GM12878 (cell line): Measurements from ENCODE around the gene MAP6D1. TPM values are rescaled to one million over a fixed set of nuclear protein-coding genes. Genes with fewer than 3 reads are reported as not detected.

Experiments used
- ATAC-seq: fragments of 200-7000 bp; cut with Tn5 transposase; 3 replicates; pipeline ENCODE4 v1.9.1; 2020; ENCODE audit warnings: mild to moderate bottlenecking, moderate library complexity
- BruUV-seq: library from RNA; stranded (reverse); fragments of 400-500 nt; replicated peaks from 2 replicates; lab custom pipeline; 2021; lab: Mats Ljungman, UMichigan
- CTCF ChIA-PET: fragments of 300-600 bp; sonication (Branson Sonifier 250); formaldehyde crosslinking; extraction: SDS; loops from one replicate; lab custom pipeline; 2021; ENCODE audit warnings: inconsistent platforms; lab: Yijun Ruan, JAX
- POLR2A ChIA-PET: fragments of 350-600 bp; formaldehyde crosslinking; extraction: SDS; loops from one replicate; lab custom pipeline; 2021; ENCODE audit warnings: inconsistent platforms; lab: Charles Lee
- RAD21 ChIA-PET: fragments of 300-600 bp; sonication (Branson Sonifier 250); formaldehyde crosslinking; loops from one replicate; lab custom pipeline; 2023; ENCODE audit warnings: antibody characterized with exemption; ENCODE audit not compliant: unreplicated experiment; lab: Charles Lee
- SMC1A ChIA-PET: fragments of 300-600 bp; sonication (Branson Sonifier 250); formaldehyde crosslinking; loops from one replicate; lab custom pipeline; 2023; ENCODE audit not compliant: unreplicated experiment, uncharacterized antibody; lab: Charles Lee
- DNase-seq: peaks from one replicate; pipeline ENCODE4 v3.0.0-alpha.2; 2011; ENCODE audit warnings: low read depth, low spot score
- FAIRE-seq: peaks from 3 replicates; lab custom pipeline; 2011; peaks lifted over from hg19 to GRCh38; lab: Jason Lieb, UNC
- H2AFZ ChIP-seq: 2 replicates; pipeline ENCODE4 v1.6.0; 2011; ENCODE audit warnings: low read depth, low read length, control low read depth; ENCODE audit not compliant: control insufficient read depth
- H3K27ac ChIP-seq: 2 replicates; pipeline ENCODE4 v1.5.1; 2011; ENCODE audit warnings: control low read depth; ENCODE audit not compliant: control insufficient read depth, insufficient read depth
- H3K27me3 ChIP-seq, 2 experiments: replicated peaks in 1 of 2; 2 replicates each; pipeline versions ENCODE4 v1.6.0 to v1.6.1; 2011; ENCODE audit warnings: low read length in 1 of 2; ENCODE audit not compliant: control insufficient read depth in 2 of 2, insufficient read depth in 2 of 2
- H3K36me3 ChIP-seq, 2 experiments: 2 replicates each; pipeline ENCODE4 v1.5.1; 2011; ENCODE audit warnings: low read length in 1 of 2; ENCODE audit not compliant: control insufficient read depth in 2 of 2, insufficient read depth in 2 of 2
- H3K4me1 ChIP-seq: 2 replicates; pipeline ENCODE4 v1.6.1; 2011; ENCODE audit warnings: mild to moderate bottlenecking, low read length, moderate library complexity, mixed read lengths; ENCODE audit not compliant: control insufficient read depth, insufficient read depth
- H3K4me2 ChIP-seq: 2 replicates; pipeline ENCODE4 v1.6.0; 2011; ENCODE audit warnings: control low read depth; ENCODE audit not compliant: control insufficient read depth, insufficient read depth
- H3K4me3 ChIP-seq: fragments of 200-600 bp; sonication (generic); 2 replicates; pipeline ENCODE4 v1.5.1; 2016
- H3K79me2 ChIP-seq: 2 replicates; pipeline ENCODE4 v1.6.0; 2011; ENCODE audit warnings: low read length; ENCODE audit not compliant: control insufficient read depth, insufficient read depth
- H3K9ac ChIP-seq: 2 replicates; pipeline ENCODE4 v1.8.0; 2011; ENCODE audit warnings: low read length, control low read depth, mixed read lengths; ENCODE audit not compliant: control insufficient read depth, insufficient read depth
- H3K9me3 ChIP-seq: replicated peaks from 3 replicates; pipeline ENCODE4 v1.5.1; 2011; ENCODE audit warnings: mild to moderate bottlenecking, low read length; ENCODE audit not compliant: control insufficient read depth, insufficient read depth
- H4K20me1 ChIP-seq: 2 replicates; pipeline ENCODE4 v1.6.0; 2011; ENCODE audit not compliant: control insufficient read depth, insufficient read depth
- BCL11A ChIP-seq: IDR thresholded peaks from 2 replicates; pipeline ENCODE4 v1.6.1; 2011; ENCODE audit warnings: low read depth, low read length
- BHLHE40 ChIP-seq, 2 experiments: fragments of 450-650 bp in 1 of 2; IDR thresholded peaks; 2 replicates each; pipeline ENCODE4 v1.6.1; 2011 to 2017; ENCODE audit warnings: low read depth in 2 of 2, borderline replicate concordance in 1 of 2, improper control_type of control experiment in 1 of 2, low read length in 1 of 2, mild to moderate bottlenecking in 1 of 2
- MYB ChIP-seq: fragments of 150-350 bp; IDR thresholded peaks from 2 replicates; pipeline ENCODE4 v1.6.1; 2014; ENCODE audit warnings: mild to moderate bottlenecking, low read depth, low read length, borderline replicate concordance
- RFX5 ChIP-seq: IDR thresholded peaks from 2 replicates; pipeline ENCODE4 v1.6.1; 2011; ENCODE audit warnings: low read depth, low read length, improper control_type of control experiment
- SIN3A ChIP-seq: IDR thresholded peaks from 2 replicates; pipeline ENCODE4 v1.6.1; 2012; ENCODE audit warnings: low read depth, low read length, improper control_type of control experiment
- ZNF217 ChIP-seq: fragments of 450-650 bp; IDR thresholded peaks from 2 replicates; pipeline ENCODE4 v1.6.1; 2017; ENCODE audit warnings: antibody characterized with exemption, mild to moderate bottlenecking
- ZSCAN29 ChIP-seq: fragments of 450-650 bp; IDR thresholded peaks from 2 replicates; pipeline ENCODE4 v1.6.1; 2017; ENCODE audit warnings: mild to moderate bottlenecking, moderate library complexity
- WGBS: methylation state at CpG from one replicate; pipeline ENCODE4 v1.1.6; 2016; ENCODE audit warnings: low lambda C conversion rate; ENCODE audit not compliant: insufficient replicate concordance, insufficient coverage; ENCODE audit errors: missing lambda C conversion rate; 5-methylcytosine and 5-hydroxymethylcytosine counted together
- in situ Hi-C: fragments of 300-500 bp; cut with MboI; formaldehyde crosslinking; loops from 9 replicates; pipeline ENCODE4 v1.14.3; 2018; ENCODE audit warnings: mixed read lengths
- intact Hi-C: fragments of 100-400 bp; cut with micrococcal nuclease; formaldehyde crosslinking; loops from one replicate; pipeline ENCODE4 v1.14.2; 2022; ENCODE audit not compliant: unreplicated experiment
- polyA plus RNA-seq, 11 experiments: library from polyadenylated mRNA; depleted of rRNA in 4 of 11; unstranded in 6 of 11; stranded (reverse) in 5 of 11; fragments of >200 nt; fragmentation: Nextera tagmentation in 4 of 11; fragmentation: Illumina TruSeq in 1 of 11; extraction: Ambion mirVana in 4 of 11; extraction: Trizol in 1 of 11; gene quantifications; 1 replicate in 1 of 11; 2 replicates in 10 of 11; pipeline versions ENCODE4 v1.2.1 to v1.2.3, GENCODE V29; 2011 to 2016; ENCODE audit warnings: inconsistent platforms in 2 of 11, missing spikeins in 2 of 11, low read depth in 1 of 11
- total RNA-seq, 4 experiments: library from RNA; depleted of rRNA in 3 of 4; stranded (reverse); fragments of >200 nt in 3 of 4; fragmentation: Illumina TruSeq in 1 of 4; extraction: Trizol in 1 of 4; gene quantifications; 2 replicates each; pipeline versions ENCODE4 v1.2.1 to v1.2.3, GENCODE V29; 2013 to 2021
- TF ChIP-seq, protein P1 (sequence below): fragments of 450-650 bp; IDR thresholded peaks from 2 replicates; pipeline ENCODE4 v1.6.1; 2017; ENCODE audit warnings: antibody characterized with exemption, mild to moderate bottlenecking, moderate library complexity
- TF ChIP-seq, protein P2 (sequence below): IDR thresholded peaks from 2 replicates; pipeline ENCODE4 v1.6.1; 2012; ENCODE audit warnings: low read depth, low read length, improper control_type of control experiment

Gene MAP6D1
- total and polyA plus RNA-seq, 10 of the 15 experiments (the other 5 are each of a cell fraction or from before 2014, with no cell fraction given) = 0.50 to 2.2 (median 1.2) TPM; not detected in 3

DNA sequence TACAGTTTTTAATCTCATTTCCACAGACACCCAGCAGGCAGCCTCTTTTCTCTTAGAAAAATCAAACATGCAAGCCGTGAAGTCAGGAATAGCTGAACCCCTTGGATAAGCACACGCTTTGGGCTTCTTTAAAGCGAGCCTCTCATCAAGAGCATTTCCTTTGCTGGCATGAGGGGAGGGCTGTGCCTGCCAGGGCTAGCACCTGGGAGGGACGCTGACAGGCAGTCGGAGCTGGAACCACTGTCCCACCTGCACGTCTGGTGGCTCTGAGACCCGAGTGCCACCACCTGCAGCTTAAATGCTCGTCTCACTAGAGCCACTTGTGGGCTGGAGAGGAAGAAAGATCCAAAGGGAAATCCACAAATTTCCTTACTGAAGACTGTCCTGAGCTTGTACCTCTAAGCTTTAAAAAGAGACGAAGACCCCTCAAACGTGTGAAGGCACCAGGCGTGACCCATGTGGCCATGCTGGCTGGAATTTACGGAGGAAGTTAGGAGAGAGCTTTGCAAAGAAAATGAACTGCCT lies 9.4 kb downstream of the MAP6D1 start (continued):
- TF ChIP-seq, protein P1, sequence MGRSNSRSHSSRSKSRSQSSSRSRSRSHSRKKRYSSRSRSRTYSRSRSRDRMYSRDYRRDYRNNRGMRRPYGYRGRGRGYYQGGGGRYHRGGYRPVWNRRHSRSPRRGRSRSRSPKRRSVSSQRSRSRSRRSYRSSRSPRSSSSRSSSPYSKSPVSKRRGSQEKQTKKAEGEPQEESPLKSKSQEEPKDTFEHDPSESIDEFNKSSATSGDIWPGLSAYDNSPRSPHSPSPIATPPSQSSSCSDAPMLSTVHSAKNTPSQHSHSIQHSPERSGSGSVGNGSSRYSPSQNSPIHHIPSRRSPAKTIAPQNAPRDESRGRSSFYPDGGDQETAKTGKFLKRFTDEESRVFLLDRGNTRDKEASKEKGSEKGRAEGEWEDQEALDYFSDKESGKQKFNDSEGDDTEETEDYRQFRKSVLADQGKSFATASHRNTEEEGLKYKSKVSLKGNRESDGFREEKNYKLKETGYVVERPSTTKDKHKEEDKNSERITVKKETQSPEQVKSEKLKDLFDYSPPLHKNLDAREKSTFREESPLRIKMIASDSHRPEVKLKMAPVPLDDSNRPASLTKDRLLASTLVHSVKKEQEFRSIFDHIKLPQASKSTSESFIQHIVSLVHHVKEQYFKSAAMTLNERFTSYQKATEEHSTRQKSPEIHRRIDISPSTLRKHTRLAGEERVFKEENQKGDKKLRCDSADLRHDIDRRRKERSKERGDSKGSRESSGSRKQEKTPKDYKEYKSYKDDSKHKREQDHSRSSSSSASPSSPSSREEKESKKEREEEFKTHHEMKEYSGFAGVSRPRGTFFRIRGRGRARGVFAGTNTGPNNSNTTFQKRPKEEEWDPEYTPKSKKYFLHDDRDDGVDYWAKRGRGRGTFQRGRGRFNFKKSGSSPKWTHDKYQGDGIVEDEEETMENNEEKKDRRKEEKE = no peak
- TF ChIP-seq ZNF217 = no peak
- no peak for TF ChIP-seq RFX5
- TF ChIP-seq MYB = no peak

DNA sequence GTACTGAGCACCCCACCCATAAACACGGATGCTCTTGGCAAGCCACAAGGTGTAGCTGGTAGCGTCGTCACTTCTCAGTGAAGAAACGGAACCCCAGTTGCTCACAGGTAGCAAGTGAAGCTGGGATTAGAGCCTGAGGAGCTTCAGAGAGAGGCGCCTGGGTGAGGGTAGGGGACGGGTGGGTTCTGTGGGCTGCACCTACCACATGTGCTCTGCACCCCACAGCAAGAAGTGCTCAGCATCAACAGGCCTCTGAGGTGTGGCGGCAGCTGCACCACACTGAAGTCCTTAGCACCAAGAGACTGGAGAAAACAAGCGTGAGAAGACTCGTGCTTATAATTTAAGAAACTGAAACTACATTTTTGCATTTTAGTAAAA lies 9.8 kb downstream of the MAP6D1 start:
- DNase-seq = no peak
- FAIRE-seq = no peak
- ATAC-seq = peak; percentile 38
- in situ Hi-C loops (no loop called here), intact Hi-C loops (no loop called here)
- Histone ChIP-seq H3K79me2 (no peaks in the 10 kb centered on the region), H3K27ac (no peak overlapping the region), H3K36me3 (peaks cover 2 to 7% of the 10 kb centered on the region in 2 experiments; a peak in 3 of 4 replicates), H3K4me3 (no peak overlapping the region), H2AFZ (no peak overlapping the region), H3K4me1 (peaks cover 11% of the 10 kb centered on the region), H3K27me3 (no peaks in the 10 kb centered on the region), H3K9me3 (no peaks in the 10 kb centered on the region), H3K9ac (no peak overlapping the region), H3K4me2 (0 out of 2 replicates have a peak overlapping the region, but pooled peaks have one; percentile 17), H4K20me1 (no peaks in the 10 kb centered on the region)
- BruUV-seq = no TSS peak
- ChIA-PET POLR2A (interaction anchor here (0.6 to 0.7 kb wide), 2 partner anchors 14 to 287 kb away, joined by 3 read pairs; no protein-coding TSS in a partner anchor), RAD21 (interaction anchor here (0.6 to 1.1 kb wide), 2 partner anchors 10 to 31 kb away, joined by 3 read pairs; no protein-coding TSS in a partner anchor), CTCF (interaction anchor here (0.6 to 1.0 kb wide), 3 partner anchors 48 to 410 kb away, joined by 3 to 4 read pairs (median 4); no protein-coding TSS in a partner anchor), SMC1A (interaction anchor here (1.3 kb wide), 1 partner anchor 17 kb away, joined by 3 read pairs; no protein-coding TSS in a partner anchor)
- TF ChIP-seq, protein P2, sequence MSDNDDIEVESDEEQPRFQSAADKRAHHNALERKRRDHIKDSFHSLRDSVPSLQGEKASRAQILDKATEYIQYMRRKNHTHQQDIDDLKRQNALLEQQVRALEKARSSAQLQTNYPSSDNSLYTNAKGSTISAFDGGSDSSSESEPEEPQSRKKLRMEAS = no peak
- no peak for TF ChIP-seq BCL11A
- peak in 1 of 2 experiments; percentile 30; a peak in 1 of 4 replicates for TF ChIP-seq BHLHE40 (IDR thresholded peaks at IDR 0.05; ENCODE audit: borderline replicate concordance in 1 of 2, low read depth in 2 of 2, low read length in 1 of 2)
- TF ChIP-seq SIN3A = no peak
- TF ChIP-seq ZSCAN29 = no peak
- 27% methylated on average over 9 of the region's 9 CpGs for WGBS
